Heart left ventricle (tissue), 13 donors: ENCODE results near the gene UBE2H.

Experiments used
- POLR2A ChIP-seq, 2 donors: fragments of 450-650 bp; IDR thresholded peaks; one replicate each; pipeline ENCODE4 v1.6.1; 2017; ENCODE audit warnings: antibody characterized with exemption in 2 of 2, mild to moderate bottlenecking in 2 of 2, moderate library complexity in 2 of 2
- TF ChIP-seq, protein P1 (sequence below), 12 donors: fragments of 200-600 bp; sonication (generic) in 4 of 12; IDR thresholded peaks; one replicate each; pipeline versions ENCODE4 v1.5.0 to v1.8.0; 2018 to 2022; ENCODE audit warnings: antibody characterized with exemption in 12 of 12, mild to moderate bottlenecking in 5 of 12
- donor health status: ischemic (EF 13 %, LVEDD 7.1; RV severe dilation, severe dysfunction).
- donor health status: DM: no; HTN: yes; CAD: no.
- donor health status: DM: no; HTN: no; CAD: no.
- donor health status: ischemic (EF 25% LVEDD 6.9; RV normal size, moderate dysfunction).
- donor health status: ischemic (EF 25% LVEDD 5.7; RV mildly dilated, moderate dysfunction).
- donor health status: ischemic (EF 35%, LVEDD 5.7; RV mildly dilated, moderate dysfunction).
- donor health status: nonischemic (EF 11% LVEDD 7.7; RV severe dilation, severe dysfunction).
- donor health status: DM: yes; HTN: yes; CAD: no.
- donor health status: PGD.
- donor health status: ischemic (EF 29% LVEDD 5.4; RV normal size, mild dysfunction).
- donor health status: nonischemic (EF 23%, LVEDD 6.1; RV moderate dilation, normal function).

DNA sequence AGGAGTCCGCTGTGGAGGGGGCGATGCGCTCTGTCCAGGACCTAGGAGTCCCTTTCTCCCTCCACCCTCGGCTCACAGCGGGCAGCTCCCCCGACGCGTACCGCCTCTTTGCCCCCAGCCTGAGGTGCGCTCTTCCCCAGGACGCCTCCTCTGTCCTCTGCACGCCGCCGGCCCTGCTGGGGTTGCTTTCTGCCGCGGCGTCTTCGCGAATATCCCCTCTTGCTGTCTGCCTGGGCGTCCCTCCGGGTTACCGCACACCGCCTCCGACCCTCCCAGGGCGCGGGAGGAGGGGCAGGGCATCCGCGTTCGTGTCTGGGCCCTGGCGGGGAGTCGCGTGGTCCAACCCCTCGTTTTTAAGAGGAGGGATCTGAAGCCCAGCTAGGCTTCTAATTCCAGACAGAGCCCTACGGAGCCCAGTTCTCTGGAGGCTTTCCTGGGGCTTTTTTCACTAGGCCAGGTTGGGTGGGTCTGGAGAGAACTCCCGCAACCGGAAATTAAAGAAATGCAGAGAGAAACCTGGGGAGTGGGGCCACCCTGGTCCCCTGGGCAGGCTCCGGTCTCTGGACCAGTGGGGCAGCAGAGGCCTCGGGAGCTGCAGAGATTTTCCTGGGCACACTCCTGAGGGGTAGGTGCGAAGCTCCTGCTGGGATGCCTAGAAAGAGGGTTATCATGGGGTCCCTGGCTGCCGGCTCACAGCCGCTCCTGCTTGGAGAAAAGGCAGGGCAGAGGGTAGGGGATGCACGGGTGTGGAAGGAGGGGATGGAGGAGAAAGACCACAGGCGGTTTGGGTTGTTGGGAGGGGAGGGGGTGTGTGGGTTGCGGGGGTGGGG lies 166.9 kb downstream of the UBE2H start:
- TF ChIP-seq, protein P1, sequence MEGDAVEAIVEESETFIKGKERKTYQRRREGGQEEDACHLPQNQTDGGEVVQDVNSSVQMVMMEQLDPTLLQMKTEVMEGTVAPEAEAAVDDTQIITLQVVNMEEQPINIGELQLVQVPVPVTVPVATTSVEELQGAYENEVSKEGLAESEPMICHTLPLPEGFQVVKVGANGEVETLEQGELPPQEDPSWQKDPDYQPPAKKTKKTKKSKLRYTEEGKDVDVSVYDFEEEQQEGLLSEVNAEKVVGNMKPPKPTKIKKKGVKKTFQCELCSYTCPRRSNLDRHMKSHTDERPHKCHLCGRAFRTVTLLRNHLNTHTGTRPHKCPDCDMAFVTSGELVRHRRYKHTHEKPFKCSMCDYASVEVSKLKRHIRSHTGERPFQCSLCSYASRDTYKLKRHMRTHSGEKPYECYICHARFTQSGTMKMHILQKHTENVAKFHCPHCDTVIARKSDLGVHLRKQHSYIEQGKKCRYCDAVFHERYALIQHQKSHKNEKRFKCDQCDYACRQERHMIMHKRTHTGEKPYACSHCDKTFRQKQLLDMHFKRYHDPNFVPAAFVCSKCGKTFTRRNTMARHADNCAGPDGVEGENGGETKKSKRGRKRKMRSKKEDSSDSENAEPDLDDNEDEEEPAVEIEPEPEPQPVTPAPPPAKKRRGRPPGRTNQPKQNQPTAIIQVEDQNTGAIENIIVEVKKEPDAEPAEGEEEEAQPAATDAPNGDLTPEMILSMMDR (IDR thresholded peaks at IDR 0.05), result no peak
- TF ChIP-seq POLR2A (IDR thresholded peaks at IDR 0.05), result no peak
